Prostate gland (tissue), 2 donors: Measurements from ENCODE around the gene SLC12A5. TPM values are rescaled to one million over a fixed set of nuclear protein-coding genes. Genes with fewer than 3 reads are reported as not detected.

Experiments used
- DNase-seq: peaks from one replicate; pipeline ENCODE4 v3.0.0-alpha.2; 2019; ENCODE audit warnings: low spot score
- H3K27ac ChIP-seq, 2 donors: fragments of 200-600 bp; sonication (generic); 2 replicates each; pipeline ENCODE4 v1.5.1; 2017 to 2019
- H3K27me3 ChIP-seq: fragments of 200-600 bp; sonication (generic); replicated peaks from 2 replicates; pipeline ENCODE4 v1.5.1; 2019; ENCODE audit not compliant: insufficient read depth
- H3K36me3 ChIP-seq, 2 donors: fragments of 200-600 bp; sonication (generic); 1 replicate in 1 of 2; 2 replicates in 1 of 2; pipeline versions ENCODE4 v1.5.1 to v1.8.1; 2017 to 2019
- H3K4me1 ChIP-seq: fragments of 200-600 bp; sonication (generic); replicated peaks from 2 replicates; pipeline ENCODE4 v1.5.1; 2019
- H3K4me3 ChIP-seq, 2 donors: fragments of 200-600 bp; sonication (generic); 2 replicates each; pipeline ENCODE4 v1.5.1; 2017 to 2019
- H3K9me3 ChIP-seq: fragments of 200-600 bp; sonication (generic); 2 replicates; pipeline ENCODE4 v1.5.1; 2017
- CTCF ChIP-seq, 4 experiments: fragments of 200-600 bp in 2 of 4; fragments of 450-650 bp in 2 of 4; sonication (generic) in 2 of 4; IDR thresholded peaks; 1 replicate in 3 of 4; 2 replicates in 1 of 4; pipeline ENCODE4 v1.5.1; 2016 to 2019; ENCODE audit warnings: antibody characterized with exemption in 4 of 4, mild to moderate bottlenecking in 2 of 4, moderate library complexity in 2 of 4
- POLR2A ChIP-seq: fragments of 450-650 bp; IDR thresholded peaks from one replicate; pipeline ENCODE4 v1.6.1; 2016; ENCODE audit warnings: antibody characterized with exemption, mild to moderate bottlenecking
- POLR2AphosphoS5 ChIP-seq: sonication (generic); formaldehyde crosslinking; IDR thresholded peaks from one replicate; pipeline ENCODE4 v1.6.1; 2017; ENCODE audit warnings: antibody characterized with exemption
- WGBS: methylation state at CpG from one replicate; pipeline ENCODE4 v1.1.5; 2018; 5-methylcytosine and 5-hydroxymethylcytosine counted together
- intact Hi-C: fragments of 100-400 bp; cut with DNase I; formaldehyde crosslinking; loops from one replicate; pipeline ENCODE4 v1.14.2; 2022
- total RNA-seq, 2 donors: library from RNA; depleted of rRNA; stranded (reverse); fragments of >200 nt; gene quantifications; one replicate each; pipeline ENCODE4 v1.1.0, GENCODE V29; 2016

Gene SLC12A5
- total RNA-seq, 2 donors from 2014 or later = 3.6 TPM; not detected in 1

GRCh38 chr20:46034039-46034438 is 5.0 kb downstream of the SLC12A5 start:
- Histone ChIP-seq H3K27ac (no peak overlapping the region), H3K4me1 (no peaks in the 10 kb centered on the region), H3K36me3 (no peaks in the 10 kb centered on the region), H3K27me3 (peaks cover 42% of the 10 kb centered on the region), H3K9me3 (no peaks in the 10 kb centered on the region), H3K4me3 (no peak overlapping the region)
- no peak for DNase-seq
- intact Hi-C loops = no loop called here
- 75% methylated on average over 3 of the region's 3 CpGs for WGBS
- no peak for TF ChIP-seq POLR2AphosphoS5
- TF ChIP-seq CTCF (IDR thresholded peaks at IDR 0.05) = no peak
- TF ChIP-seq POLR2A = no peak

GRCh38 chr20:46035253-46035652 is 6.2 kb downstream of the SLC12A5 start:
- TF ChIP-seq CTCF (IDR thresholded peaks at IDR 0.05) (no peak), POLR2AphosphoS5 (no peak), POLR2A (no peak)
- intact Hi-C loops = no loop called here
- H3K36me3 ChIP-seq = no peaks in the 10 kb centered on the region
- 57% methylated on average over 5 of the region's 5 CpGs for WGBS
- no peak overlapping the region for H3K27ac ChIP-seq
- no peak overlapping the region for H3K4me3 ChIP-seq
- peaks cover 33% of the 10 kb centered on the region for H3K27me3 ChIP-seq
- no peaks in the 10 kb centered on the region for H3K4me1 ChIP-seq
- DNase-seq = no peak
- no peaks in the 10 kb centered on the region for H3K9me3 ChIP-seq

GRCh38 chr20:46035713-46036112 is 6.7 kb downstream of the SLC12A5 start:
- Histone ChIP-seq H3K9me3 (no peaks in the 10 kb centered on the region), H3K4me1 (no peaks in the 10 kb centered on the region), H3K27me3 (peaks cover 29% of the 10 kb centered on the region), H3K4me3 (no peak overlapping the region), H3K36me3 (no peaks in the 10 kb centered on the region), H3K27ac (no peak overlapping the region)
- no peak for DNase-seq
- intact Hi-C loops = no loop called here
- TF ChIP-seq POLR2A (no peak), POLR2AphosphoS5 (no peak), CTCF (IDR thresholded peaks at IDR 0.05) (no peak)
- WGBS = 72% methylated on average over 6 of the region's 6 CpGs

- WGBS = 82% methylated on average over 8 of the region's 8 CpGs
- no peak for TF ChIP-seq POLR2A
- TF ChIP-seq POLR2AphosphoS5 = no peak
- TF ChIP-seq CTCF (IDR thresholded peaks at IDR 0.05) = no peak
- no peak overlapping the region for H3K27ac ChIP-seq
- intact Hi-C loops = no loop called here
- H3K4me1 ChIP-seq = no peaks in the 10 kb centered on the region
- H3K27me3 ChIP-seq = peaks cover 27% of the 10 kb centered on the region
- H3K4me3 ChIP-seq = no peak overlapping the region
- no peaks in the 10 kb centered on the region for H3K9me3 ChIP-seq
- no peak for DNase-seq
- H3K36me3 ChIP-seq = no peaks in the 10 kb centered on the region
Observed at GRCh38 chr20:46036370-46036769, 7.4 kb downstream of the SLC12A5 start.

GRCh38 chr20:46037036-46037435 is 8.0 kb downstream of the SLC12A5 start:
- H3K4me1 ChIP-seq = no peaks in the 10 kb centered on the region
- intact Hi-C loops = no loop called here
- WGBS = 80% methylated on average over 5 of the region's 5 CpGs
- H3K36me3 ChIP-seq = no peaks in the 10 kb centered on the region
- no peak overlapping the region for H3K4me3 ChIP-seq
- no peaks in the 10 kb centered on the region for H3K9me3 ChIP-seq
- DNase-seq = no peak
- peaks cover 20% of the 10 kb centered on the region for H3K27me3 ChIP-seq
- TF ChIP-seq POLR2A (no peak), POLR2AphosphoS5 (no peak), CTCF (IDR thresholded peaks at IDR 0.05) (no peak)
- H3K27ac ChIP-seq = no peak overlapping the region
